Measurements from ENCODE around the gene FANCC. TPM values are rescaled to one million over a fixed set of nuclear protein-coding genes. Genes with fewer than 3 reads are reported as not detected.

FANCC gene
- total and polyA plus RNA-seq, 2 of the 13 experiments (the other 11 are each of a cell fraction or from before 2014, with no cell fraction given): 7.4 to 8.6 TPM

DNA sequence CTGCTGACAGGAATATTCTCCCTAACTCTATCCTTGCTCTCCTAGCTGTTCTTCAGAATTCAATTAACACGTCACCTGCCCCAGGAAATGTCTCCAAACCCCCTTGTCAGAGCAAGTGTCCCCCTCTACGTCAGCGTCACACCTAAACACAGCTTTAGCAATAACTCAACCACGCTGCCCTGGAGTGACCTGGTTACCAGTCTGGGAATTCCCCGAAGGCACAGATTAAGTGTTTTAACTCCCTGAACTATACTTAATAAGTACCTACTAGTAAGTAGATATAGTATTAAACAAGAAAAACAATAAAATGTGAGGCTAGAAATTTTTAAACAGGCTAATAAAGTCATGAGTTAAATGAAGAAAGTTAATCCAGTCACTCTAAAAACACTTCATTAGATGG lies 78.4 kb downstream of the FANCC start:
- no peak for ATAC-seq
- Histone ChIP-seq H3K27me3 (ENCODE audit: control insufficient read depth in 1 of 2, insufficient read depth in 2 of 2, low read length in 2 of 2) (no peaks in the 10 kb centered on the region), H3K4me1 (ENCODE audit: insufficient read depth, low read length) (peaks cover 12% of the 10 kb centered on the region), H3K4me3 (replicated peaks in 1 of 3; ENCODE audit: insufficient read depth in 1 of 3, low read depth in 2 of 3, low read length in 3 of 3) (no peak overlapping the region), H3K27ac (ENCODE audit: extremely low read length, insufficient read depth, low read length) (no peak overlapping the region), H3K4me2 (ENCODE audit: low read depth, low read length) (no peak overlapping the region), H3K9ac (ENCODE audit: insufficient read depth, low read depth, low read length) (no peak overlapping the region), H3K9me3 (ENCODE audit: low read length) (no peaks in the 10 kb centered on the region), H3K79me2 (ENCODE audit: insufficient read depth, low read length) (no peaks in the 10 kb centered on the region), H4K20me1 (ENCODE audit: insufficient read depth, low read length) (no peaks in the 10 kb centered on the region), H3K36me3 (replicated peaks in 1 of 2; ENCODE audit: control insufficient read depth in 1 of 2, insufficient read depth in 2 of 2, low read length in 2 of 2) (peaks cover 5 to 7% of the 10 kb centered on the region in 2 experiments; a peak in 3 of 5 replicates), H2AFZ (ENCODE audit: low read length) (no peak overlapping the region)
- CTCF ChIA-PET (ENCODE audit: low intra/inter-chr PET ratio, low total read pairs): no interaction called here
- 96% methylated on average over 5 of the region's 5 CpGs for WGBS (ENCODE audit: low lambda C conversion rate)
- no TSS peak for BruUV-seq (replicated peaks)
- in situ Hi-C loops (cut with HindIII; ENCODE audit: extremely low pct_ligation_motif_present, low pct_unique_long_range_greater_than_20kb) (no loop called here), intact Hi-C loops (cut with micrococcal nuclease; ENCODE audit: unreplicated experiment) (no loop called here)
- DNase-seq (ENCODE audit: low spot score): no peak
- POLR2A ChIA-PET: no interaction called here
- no peak for FAIRE-seq
- TF ChIP-seq ZNF749 (CRISPR knock-in tag; IDR thresholded peaks at IDR 0.05; ENCODE audit: borderline replicate concordance) (no peak), TCF7L2 (IDR thresholded peaks at IDR 0.05; ENCODE audit: low read depth, low read length) (no peak), NFE2 (CRISPR knock-in tag; IDR thresholded peaks at IDR 0.05) (no peak), ZNF792 (CRISPR knock-in tag; IDR thresholded peaks at IDR 0.05) (no peak), ZNF407 (CRISPR knock-in tag; IDR thresholded peaks at IDR 0.05; ENCODE audit: not compliant biosample characterization) (no peak), STAT5B (CRISPR knock-in tag; IDR thresholded peaks at IDR 0.05) (no peak), ZNF343 (CRISPR knock-in tag; IDR thresholded peaks at IDR 0.05) (no peak), ZNF75D (CRISPR knock-in tag; IDR thresholded peaks at IDR 0.05; ENCODE audit: borderline replicate concordance) (no peak), ZNF354B (CRISPR knock-in tag; IDR thresholded peaks at IDR 0.05) (no peak), KDM1A (CRISPR knock-in tag; IDR thresholded peaks at IDR 0.05) (no peak)
- TF ChIP-seq, protein P1, sequence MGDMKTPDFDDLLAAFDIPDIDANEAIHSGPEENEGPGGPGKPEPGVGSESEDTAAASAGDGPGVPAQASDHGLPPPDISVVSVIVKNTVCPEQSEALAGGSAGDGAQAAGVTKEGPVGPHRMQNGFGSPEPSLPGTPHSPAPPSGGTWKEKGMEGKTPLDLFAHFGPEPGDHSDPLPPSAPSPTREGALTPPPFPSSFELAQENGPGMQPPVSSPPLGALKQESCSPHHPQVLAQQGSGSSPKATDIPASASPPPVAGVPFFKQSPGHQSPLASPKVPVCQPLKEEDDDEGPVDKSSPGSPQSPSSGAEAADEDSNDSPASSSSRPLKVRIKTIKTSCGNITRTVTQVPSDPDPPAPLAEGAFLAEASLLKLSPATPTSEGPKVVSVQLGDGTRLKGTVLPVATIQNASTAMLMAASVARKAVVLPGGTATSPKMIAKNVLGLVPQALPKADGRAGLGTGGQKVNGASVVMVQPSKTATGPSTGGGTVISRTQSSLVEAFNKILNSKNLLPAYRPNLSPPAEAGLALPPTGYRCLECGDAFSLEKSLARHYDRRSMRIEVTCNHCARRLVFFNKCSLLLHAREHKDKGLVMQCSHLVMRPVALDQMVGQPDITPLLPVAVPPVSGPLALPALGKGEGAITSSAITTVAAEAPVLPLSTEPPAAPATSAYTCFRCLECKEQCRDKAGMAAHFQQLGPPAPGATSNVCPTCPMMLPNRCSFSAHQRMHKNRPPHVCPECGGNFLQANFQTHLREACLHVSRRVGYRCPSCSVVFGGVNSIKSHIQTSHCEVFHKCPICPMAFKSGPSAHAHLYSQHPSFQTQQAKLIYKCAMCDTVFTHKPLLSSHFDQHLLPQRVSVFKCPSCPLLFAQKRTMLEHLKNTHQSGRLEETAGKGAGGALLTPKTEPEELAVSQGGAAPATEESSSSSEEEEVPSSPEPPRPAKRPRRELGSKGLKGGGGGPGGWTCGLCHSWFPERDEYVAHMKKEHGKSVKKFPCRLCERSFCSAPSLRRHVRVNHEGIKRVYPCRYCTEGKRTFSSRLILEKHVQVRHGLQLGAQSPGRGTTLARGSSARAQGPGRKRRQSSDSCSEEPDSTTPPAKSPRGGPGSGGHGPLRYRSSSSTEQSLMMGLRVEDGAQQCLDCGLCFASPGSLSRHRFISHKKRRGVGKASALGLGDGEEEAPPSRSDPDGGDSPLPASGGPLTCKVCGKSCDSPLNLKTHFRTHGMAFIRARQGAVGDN (CRISPR knock-in tag; IDR thresholded peaks at IDR 0.05): no peak
- TF ChIP-seq, protein P2, sequence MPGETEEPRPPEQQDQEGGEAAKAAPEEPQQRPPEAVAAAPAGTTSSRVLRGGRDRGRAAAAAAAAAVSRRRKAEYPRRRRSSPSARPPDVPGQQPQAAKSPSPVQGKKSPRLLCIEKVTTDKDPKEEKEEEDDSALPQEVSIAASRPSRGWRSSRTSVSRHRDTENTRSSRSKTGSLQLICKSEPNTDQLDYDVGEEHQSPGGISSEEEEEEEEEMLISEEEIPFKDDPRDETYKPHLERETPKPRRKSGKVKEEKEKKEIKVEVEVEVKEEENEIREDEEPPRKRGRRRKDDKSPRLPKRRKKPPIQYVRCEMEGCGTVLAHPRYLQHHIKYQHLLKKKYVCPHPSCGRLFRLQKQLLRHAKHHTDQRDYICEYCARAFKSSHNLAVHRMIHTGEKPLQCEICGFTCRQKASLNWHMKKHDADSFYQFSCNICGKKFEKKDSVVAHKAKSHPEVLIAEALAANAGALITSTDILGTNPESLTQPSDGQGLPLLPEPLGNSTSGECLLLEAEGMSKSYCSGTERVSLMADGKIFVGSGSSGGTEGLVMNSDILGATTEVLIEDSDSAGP (CRISPR knock-in tag; IDR thresholded peaks at IDR 0.05; ENCODE audit: borderline replicate concordance): no peak
